BJ (cell line): Measurements from ENCODE around the gene NINL. TPM values are rescaled to one million over a fixed set of nuclear protein-coding genes. Genes with fewer than 3 reads are reported as not detected.
"Not testable (repeated sequence)": the region's sequence is repeated elsewhere in the genome, so short reads cannot be mapped to it uniquely, and the experiment has no call there.

Experiments used
- CTCF ChIA-PET: fragments of 350-600 bp; formaldehyde crosslinking; extraction: SDS; loops from one replicate; lab custom pipeline; 2021; ENCODE audit warnings: antibody characterized with exemption, inconsistent platforms; lab: Yijun Ruan, JAX
- POLR2A ChIA-PET: fragments of 300-600 bp; sonication (Branson Sonifier 250); formaldehyde crosslinking; extraction: SDS; loops from one replicate; lab custom pipeline; 2021; ENCODE audit warnings: antibody characterized with exemption; lab: Charles Lee
- DNase-seq: peaks from one replicate; pipeline ENCODE4 v3.0.0-alpha.2; 2011; ENCODE audit warnings: low read depth
- H3K27me3 ChIP-seq: 2 replicates; pipeline ENCODE4 v1.6.0; 2011; ENCODE audit warnings: low read length; ENCODE audit not compliant: control insufficient read depth, insufficient read depth
- H3K36me3 ChIP-seq: 2 replicates; pipeline ENCODE4 v1.5.1; 2011; ENCODE audit warnings: low read length; ENCODE audit not compliant: control insufficient read depth, insufficient read depth
- H3K4me3 ChIP-seq: 2 replicates; pipeline ENCODE4 v1.5.1; 2011; ENCODE audit warnings: low read depth, mild to moderate bottlenecking, control low read depth, low read length
- CTCF ChIP-seq: IDR thresholded peaks from 2 replicates; pipeline ENCODE4 v1.5.1; 2011; ENCODE audit warnings: low read depth, mild to moderate bottlenecking, control low read depth, inconsistent platforms, low read length, moderate library complexity; ENCODE audit not compliant: insufficient read depth
- polyA plus RNA-seq: library from polyadenylated mRNA; depleted of rRNA; stranded (reverse); fragments of >200 nt; gene quantifications from 2 replicates; pipeline ENCODE4 v1.2.3, GENCODE V29; 2011

Gene NINL
- polyA plus RNA-seq, 1 experiment = 6.2 TPM

- no peak overlapping the region for H3K4me3 ChIP-seq
- POLR2A ChIA-PET = no interaction called here
- TF ChIP-seq CTCF = 0 out of 2 replicates have a peak, but pooled peaks have one; percentile 3
- H3K36me3 ChIP-seq = no peaks in the 10 kb centered on the region
- DNase-seq = no peak
- no peaks in the 10 kb centered on the region for H3K27me3 ChIP-seq
- CTCF ChIA-PET = interaction anchor here (2.7 kb wide), 1 partner anchor 14 kb away, joined by 11 read pairs; no protein-coding TSS in a partner anchor
These were observed 31.5 kb downstream of the NINL start for GRCh38 chr20:25553819-25554296.

GRCh38 chr20:25552977-25553376 lies 32.4 kb downstream of the NINL start:
- no peak overlapping the region for H3K4me3 ChIP-seq
- ChIA-PET CTCF (interaction anchor here (2.7 kb wide), 1 partner anchor 13 kb away, joined by 11 read pairs; no protein-coding TSS in a partner anchor), POLR2A (no interaction called here)
- TF ChIP-seq CTCF = no peak
- no peaks in the 10 kb centered on the region for H3K27me3 ChIP-seq
- no peak for DNase-seq
- H3K36me3 ChIP-seq = no peaks in the 10 kb centered on the region

- no peak overlapping the region for H3K4me3 ChIP-seq
- no peak for DNase-seq
- TF ChIP-seq CTCF = no peak
- CTCF ChIA-PET = interaction anchor here (1.1 to 2.7 kb wide), 2 partner anchors 8 to 11 kb away, joined by 3 to 11 read pairs; no protein-coding TSS in a partner anchor
- POLR2A ChIA-PET = no interaction called here
- H3K36me3 ChIP-seq = no peaks in the 10 kb centered on the region
- no peaks in the 10 kb centered on the region for H3K27me3 ChIP-seq
These were observed 33.7 kb downstream of the NINL start for GRCh38 chr20:25551413-25552215.

- CTCF ChIA-PET, H3K4me3 ChIP-seq, H3K36me3 ChIP-seq, POLR2A ChIA-PET, DNase-seq, H3K27me3 ChIP-seq: not testable (repeated sequence)
These were observed 34.5 kb downstream of the NINL start for GRCh38 chr20:25550645-25551337.

GRCh38 chr20:25549843-25550477 lies 35.4 kb downstream of the NINL start:
- Histone ChIP-seq H3K36me3 (no peaks in the 10 kb centered on the region), H3K27me3 (no peaks in the 10 kb centered on the region), H3K4me3 (no peak overlapping the region)
- POLR2A ChIA-PET = no interaction called here
- CTCF ChIA-PET = interaction anchor here (2.0 kb wide), 1 partner anchor 9 kb away, joined by 8 read pairs; no protein-coding TSS in a partner anchor
- DNase-seq = no peak
- no peak for TF ChIP-seq CTCF
